Measurements from ENCODE around the gene SLC35D2. TPM values are rescaled to one million over a fixed set of nuclear protein-coding genes. Genes with fewer than 3 reads are reported as not detected.
"Not testable (repeated sequence)": the region's sequence is repeated elsewhere in the genome, so short reads cannot be mapped to it uniquely, and the experiment has no call there.

SLC35D2 gene
- total RNA-seq, 1 experiment from 2014 or later = 32.5 TPM

- H3K27me3 ChIP-seq (ENCODE audit: insufficient read depth, low read length); H3K9ac ChIP-seq (ENCODE audit: low read length); RAD21 ChIA-PET (ENCODE audit: low non-redundant PET in 1 of 2, low total read pairs in 2 of 2, uncharacterized antibody in 2 of 2, unreplicated experiment in 2 of 2); ATAC-seq; H3K27ac ChIP-seq (ENCODE audit: low read depth, low read length); H3K9me2 ChIP-seq (ENCODE audit: insufficient read depth); DNase-seq (ENCODE audit: low read depth, low spot score); H2AFZ ChIP-seq (ENCODE audit: low read depth, low read length, poor library complexity, severe bottlenecking); H3K4me3 ChIP-seq (replicated peaks in 1 of 2; ENCODE audit: low read depth in 1 of 2, low read length in 2 of 2); H3K79me2 ChIP-seq (ENCODE audit: insufficient read depth, low read length); intact Hi-C loops (cut with micrococcal nuclease); H3K9me3 ChIP-seq (ENCODE audit: control insufficient read depth in 1 of 2, insufficient read depth in 1 of 2, low read depth in 1 of 2, low read length in 2 of 2); CTCF ChIA-PET; H3K4me2 ChIP-seq (ENCODE audit: low read length); BruUV-seq (replicated peaks); H3K4me1 ChIP-seq (ENCODE audit: control insufficient read depth in 1 of 2, insufficient read depth in 2 of 2, low read length in 2 of 2); H4K20me1 ChIP-seq (ENCODE audit: insufficient read depth): not testable (repeated sequence)
- H3K36me3 ChIP-seq (ENCODE audit: control insufficient read depth in 1 of 2, insufficient read depth in 2 of 2, low read length in 2 of 2) = peaks cover 2 to 18% of the 10 kb centered on the region in 2 experiments; a peak in 1 of 4 replicates
- POLR2A ChIA-PET = interaction anchor here (1.4 kb wide), 1 partner anchor 22 kb away, joined by 3 read pairs; no protein-coding TSS in a partner anchor
Observed at GRCh38 chr9:96362119-96362518, 21.4 kb downstream of the SLC35D2 start.

GRCh38 chr9:96361668-96362067 lies 21.8 kb downstream of the SLC35D2 start:
- no TSS peak for BruUV-seq (replicated peaks)
- DNase-seq (ENCODE audit: low read depth, low spot score) (no peak), ATAC-seq (no peak)
- Histone ChIP-seq H3K4me2 (ENCODE audit: low read length) (no peak overlapping the region), H3K9ac (ENCODE audit: low read length) (no peak overlapping the region), H2AFZ (ENCODE audit: low read depth, low read length, poor library complexity, severe bottlenecking) (no peak overlapping the region), H3K4me1 (ENCODE audit: control insufficient read depth in 1 of 2, insufficient read depth in 2 of 2, low read length in 2 of 2) (no peaks in the 10 kb centered on the region), H4K20me1 (ENCODE audit: insufficient read depth) (no peaks in the 10 kb centered on the region), H3K27ac (ENCODE audit: low read depth, low read length) (no peak overlapping the region), H3K36me3 (ENCODE audit: control insufficient read depth in 1 of 2, insufficient read depth in 2 of 2, low read length in 2 of 2) (peaks cover 2 to 18% of the 10 kb centered on the region in 2 experiments; a peak in 1 of 4 replicates), H3K9me3 (ENCODE audit: control insufficient read depth in 1 of 2, insufficient read depth in 1 of 2, low read depth in 1 of 2, low read length in 2 of 2) (no peaks in the 10 kb centered on the region), H3K27me3 (ENCODE audit: insufficient read depth, low read length) (no peaks in the 10 kb centered on the region), H3K79me2 (ENCODE audit: insufficient read depth, low read length) (no peaks in the 10 kb centered on the region), H3K9me2 (ENCODE audit: insufficient read depth) (no peaks in the 10 kb centered on the region), H3K4me3 (replicated peaks in 1 of 2; ENCODE audit: low read depth in 1 of 2, low read length in 2 of 2) (no peak overlapping the region)
- RAD21 ChIA-PET (ENCODE audit: low non-redundant PET in 1 of 2, low total read pairs in 2 of 2, uncharacterized antibody in 2 of 2, unreplicated experiment in 2 of 2) = no interaction called here
- CTCF ChIA-PET = no interaction called here
- POLR2A ChIA-PET = interaction anchor here (1.4 kb wide), 1 partner anchor 22 kb away, joined by 3 read pairs; no protein-coding TSS in a partner anchor
- TF ChIP-seq POLR2AphosphoS5 (IDR thresholded peaks at IDR 0.05; ENCODE audit: low read depth, low read length) = no peak
- TF ChIP-seq SRF (IDR thresholded peaks at IDR 0.05; ENCODE audit: low read depth) = no peak
- no peak for TF ChIP-seq EZH2 (IDR thresholded peaks at IDR 0.05)
- no peak for TF ChIP-seq SIN3A (IDR thresholded peaks at IDR 0.05; ENCODE audit: low read depth)
- no peak for TF ChIP-seq TCF7L2 (IDR thresholded peaks at IDR 0.05; ENCODE audit: borderline replicate concordance, extremely low read depth, insufficient read depth, insufficient read length)
- TF ChIP-seq ZNF274 (IDR thresholded peaks at IDR 0.05; ENCODE audit: low read depth, low read length) = no peak
- TF ChIP-seq EZH2phosphoT487 (IDR thresholded peaks at IDR 0.05; ENCODE audit: borderline replicate concordance) = no peak
- TF ChIP-seq FOSL1 (IDR thresholded peaks at IDR 0.05; ENCODE audit: low read depth) = no peak
- intact Hi-C loops (cut with micrococcal nuclease) = no loop called here
